A549 (cell line): ENCODE data around the gene ADARB1. TPM values are rescaled to one million over a fixed set of nuclear protein-coding genes. Genes with fewer than 3 reads are reported as not detected.

Experiments
- ATAC-seq, 2 experiments: fragments of 200-7000 bp in 1 of 2; fragments of >200 bp in 1 of 2; cut with Nextera tagmentation in 1 of 2; cut with Tn5 transposase in 1 of 2; 3 replicates each; pipeline versions ENCODE4 v1.8.0 to v1.9.1; 2018 to 2020; ENCODE audit warnings: mild to moderate bottlenecking in 1 of 2, moderate library complexity in 1 of 2
- CTCF ChIA-PET: fragments of 300-600 bp; sonication (Branson Sonifier 250); formaldehyde crosslinking; extraction: SDS; loops from one replicate; lab custom pipeline; 2021; ENCODE audit warnings: antibody characterized with exemption, inconsistent platforms; lab: Yijun Ruan, JAX
- POLR2A ChIA-PET: fragments of 350-600 bp; formaldehyde crosslinking; extraction: SDS; loops from one replicate; lab custom pipeline; 2021; ENCODE audit warnings: antibody characterized with exemption, inconsistent platforms; lab: Yijun Ruan, JAX
- DNase-seq, 2 experiments: peaks; one replicate each; pipeline versions ENCODE4 v3.0.0 to v3.0.0-alpha.2; 2011 to 2016; ENCODE audit warnings: low read depth in 1 of 2, low spot score in 1 of 2
- FAIRE-seq: peaks from 2 replicates; lab custom pipeline; 2011; peaks lifted over from hg19 to GRCh38; lab: Jason Lieb, UNC
- H3K27ac ChIP-seq, 2 experiments: fragments of >200 bp; sonication (Bioruptor Twin); formaldehyde crosslinking; 3 replicates each; pipeline ENCODE4 v1.5.1; 2016 to 2017
- H3K4me1 ChIP-seq: fragments of >200 bp; sonication (Bioruptor Twin); formaldehyde crosslinking; 3 replicates; pipeline ENCODE4 v1.6.1; 2016
- H3K4me2 ChIP-seq: fragments of >200 bp; sonication (Bioruptor Twin); formaldehyde crosslinking; 3 replicates; pipeline ENCODE4 v1.6.1; 2016
- H3K4me3 ChIP-seq: fragments of >200 bp; sonication (Bioruptor Twin); formaldehyde crosslinking; 3 replicates; pipeline ENCODE4 v1.5.1; 2016
- H3K9me3 ChIP-seq: fragments of >200 bp; sonication (Bioruptor Twin); formaldehyde crosslinking; 3 replicates; pipeline ENCODE4 v1.6.1; 2016
- BHLHE40 ChIP-seq: IDR thresholded peaks from 2 replicates; pipeline ENCODE4 v1.6.1; 2012; ENCODE audit warnings: low read depth, low read length, inconsistent platforms
- CBX8 ChIP-seq: fragments of 200-600 bp; sonication (generic); IDR thresholded peaks from 2 replicates; pipeline ENCODE4 v1.6.1; 2016
- EHF ChIP-seq: fragments of 250-450 bp; sonication (Bioruptor Pico); IDR thresholded peaks from 2 replicates; pipeline ENCODE4 v1.5.0; 2020; ENCODE audit warnings: mild to moderate bottlenecking
- EHMT2 ChIP-seq: fragments of 200-600 bp; sonication (generic); IDR thresholded peaks from 2 replicates; pipeline ENCODE4 v1.6.1; 2016; ENCODE audit warnings: antibody characterized with exemption, low read depth, mild to moderate bottlenecking, moderate library complexity
- FOXS1 ChIP-seq: fragments of 250-450 bp; sonication (Bioruptor Pico); IDR thresholded peaks from 2 replicates; pipeline ENCODE4 v1.5.0; 2020; ENCODE audit warnings: mild to moderate bottlenecking, moderate library complexity
- HDAC2 ChIP-seq: fragments of 200-600 bp; sonication (generic); IDR thresholded peaks from 2 replicates; pipeline ENCODE4 v1.6.1; 2016
- HOXB13 ChIP-seq: fragments of 250-450 bp; sonication (Bioruptor Pico); IDR thresholded peaks from 2 replicates; pipeline ENCODE4 v1.5.0; 2020; ENCODE audit warnings: low read depth, mild to moderate bottlenecking, moderate library complexity
- HOXB5 ChIP-seq: fragments of 250-450 bp; sonication (Bioruptor Pico); IDR thresholded peaks from 2 replicates; pipeline ENCODE4 v1.5.0; 2020; ENCODE audit warnings: mild to moderate bottlenecking, moderate library complexity
- JUN ChIP-seq, 2 experiments: fragments of >200 bp; sonication (Bioruptor Twin); formaldehyde crosslinking; IDR thresholded peaks; 2 replicates in 1 of 2; 3 replicates in 1 of 2; pipeline ENCODE4 v1.6.1; 2016 to 2017
- JUNB ChIP-seq: fragments of >200 bp; sonication (Bioruptor Twin); formaldehyde crosslinking; IDR thresholded peaks from 2 replicates; pipeline ENCODE4 v1.6.1; 2016
- KDM5A ChIP-seq: fragments of 200-600 bp; sonication (generic); IDR thresholded peaks from 2 replicates; pipeline ENCODE4 v1.6.1; 2016; ENCODE audit warnings: antibody characterized with exemption, mild to moderate bottlenecking
- MAFK ChIP-seq: fragments of 450-650 bp; IDR thresholded peaks from 2 replicates; pipeline ENCODE4 v1.6.1; 2014; ENCODE audit not compliant: partially characterized antibody
- MAZ ChIP-seq: fragments of 150-350 bp; IDR thresholded peaks from 2 replicates; pipeline ENCODE4 v1.6.1; 2014; ENCODE audit warnings: antibody characterized with exemption, low read depth, low read length, borderline replicate concordance
- NR3C1 ChIP-seq: fragments of >200 bp; sonication (Bioruptor Twin); formaldehyde crosslinking; IDR thresholded peaks from 3 replicates; pipeline ENCODE4 v1.6.1; 2017
- POLR2AphosphoS2 ChIP-seq: conservative IDR thresholded peaks from 2 replicates; pipeline ENCODE4 v1.6.1; 2012; ENCODE audit warnings: low read length, improper control_type of control experiment, inconsistent platforms
- RAD21 ChIP-seq, 2 experiments: fragments of >200 bp in 1 of 2; sonication (Bioruptor Twin) in 1 of 2; formaldehyde crosslinking in 1 of 2; IDR thresholded peaks in 1 of 2; conservative IDR thresholded peaks in 1 of 2; 2 replicates in 1 of 2; 3 replicates in 1 of 2; pipeline ENCODE4 v1.6.1; 2012 to 2018; ENCODE audit warnings: inconsistent platforms in 1 of 2
- RCOR1 ChIP-seq: fragments of 150-350 bp; IDR thresholded peaks from 2 replicates; pipeline ENCODE4 v1.6.1; 2014; ENCODE audit warnings: antibody characterized with exemption, low read length, low read depth
- RFX5 ChIP-seq: fragments of 450-650 bp; IDR thresholded peaks from 2 replicates; pipeline ENCODE4 v1.7.1; 2014; ENCODE audit warnings: antibody characterized with exemption, mild to moderate bottlenecking, moderate library complexity
- RNF2 ChIP-seq: fragments of 200-600 bp; sonication (generic); IDR thresholded peaks from 2 replicates; pipeline ENCODE4 v1.6.1; 2016; ENCODE audit warnings: low read depth, mild to moderate bottlenecking, antibody characterized with exemption, moderate library complexity, borderline replicate concordance
- ZNF302 ChIP-seq: fragments of 250-450 bp; sonication (Bioruptor Pico); IDR thresholded peaks from 2 replicates; pipeline ENCODE4 v1.9.0; 2021; ENCODE audit warnings: inconsistent platforms, mild to moderate bottlenecking, moderate library complexity
- ZSCAN20 ChIP-seq: fragments of 250-450 bp; sonication (Bioruptor Pico); IDR thresholded peaks from 2 replicates; pipeline ENCODE4 v1.8.0; 2022; ENCODE audit warnings: mild to moderate bottlenecking, moderate library complexity
- WGBS: methylation state at CpG from one replicate; pipeline ENCODE4 v1.1.6; 2017; ENCODE audit errors: missing lambda C conversion rate; 5-methylcytosine and 5-hydroxymethylcytosine counted together
- polyA plus RNA-seq, 4 experiments: library from polyadenylated mRNA; depleted of rRNA in 3 of 4; stranded (reverse); fragments of >200 nt; fragmentation: RNase III in 1 of 4; extraction: RNeasy Plus Mini Kit Qiagen cat#74134 plus additional on column Dnase treatment in 1 of 4; gene quantifications; 2 replicates in 3 of 4; 3 replicates in 1 of 4; pipeline ENCODE4 v1.2.3, GENCODE V29; 2011 to 2017
- TF ChIP-seq, protein P1 (sequence below): fragments of 450-650 bp; IDR thresholded peaks from 2 replicates; pipeline ENCODE4 v1.6.1; 2014; ENCODE audit warnings: antibody characterized with exemption
- TF ChIP-seq, protein P2 (sequence below): fragments of 250-450 bp; sonication (Bioruptor Pico); IDR thresholded peaks from 2 replicates; pipeline ENCODE4 v1.5.0; 2021; ENCODE audit warnings: mild to moderate bottlenecking, moderate library complexity, borderline replicate concordance
- TF ChIP-seq, protein P3 (sequence below): fragments of >200 bp; sonication (Bioruptor Twin); formaldehyde crosslinking; IDR thresholded peaks from 3 replicates; pipeline ENCODE4 v1.6.1; 2016
- TF ChIP-seq, protein P4 (sequence below): IDR thresholded peaks from 2 replicates; pipeline ENCODE4 v1.6.1; 2012; ENCODE audit warnings: low read depth, borderline replicate concordance
- TF ChIP-seq, protein P5 (sequence below): fragments of 250-450 bp; sonication (Bioruptor Pico); IDR thresholded peaks from 2 replicates; pipeline ENCODE4 v1.5.0; 2020; ENCODE audit warnings: low read depth, mild to moderate bottlenecking, moderate library complexity
- TF ChIP-seq, protein P6 (sequence below): fragments of 150-350 bp; IDR thresholded peaks from 2 replicates; pipeline ENCODE4 v1.6.1; 2014; ENCODE audit warnings: low read depth, mild to moderate bottlenecking, low read length

ADARB1 gene
- polyA plus RNA-seq, 2 of the 4 experiments (the other 2 are of a cell fraction): 3.2 to 5.7 TPM

DNA sequence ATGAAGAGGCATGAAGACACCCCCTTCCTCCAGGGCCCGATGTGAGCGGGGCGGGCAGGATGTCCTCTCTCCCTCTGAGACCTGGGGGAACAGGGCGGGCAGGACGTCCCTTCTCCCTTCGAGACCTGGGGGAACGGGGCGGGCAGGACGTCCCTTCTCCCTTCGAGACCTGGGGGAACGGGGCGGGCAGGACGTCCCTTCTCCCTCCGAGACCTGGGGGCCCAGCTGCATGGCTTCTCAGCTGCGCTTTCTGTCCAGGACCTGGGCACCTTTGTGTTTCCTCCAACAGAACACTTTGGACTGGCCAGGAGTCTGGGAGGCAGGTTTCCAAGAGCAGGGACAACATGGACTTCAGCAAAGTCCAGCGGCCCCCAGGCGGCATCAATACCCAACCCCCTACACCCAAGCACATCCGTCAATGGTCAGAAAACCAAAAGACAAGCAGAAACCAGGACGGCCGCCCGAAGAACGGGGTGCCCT, 30.8 kb upstream of the ADARB1 start (continued):
- TF ChIP-seq KDM5A: no peak
- TF ChIP-seq HOXB5: no peak
- TF ChIP-seq RAD21 (conservative IDR thresholded peaks at IDR 0.05 in 1 of 2, IDR thresholded peaks at IDR 0.05 in 1 of 2): no peak
- TF ChIP-seq RFX5: no peak
- TF ChIP-seq, protein P1, sequence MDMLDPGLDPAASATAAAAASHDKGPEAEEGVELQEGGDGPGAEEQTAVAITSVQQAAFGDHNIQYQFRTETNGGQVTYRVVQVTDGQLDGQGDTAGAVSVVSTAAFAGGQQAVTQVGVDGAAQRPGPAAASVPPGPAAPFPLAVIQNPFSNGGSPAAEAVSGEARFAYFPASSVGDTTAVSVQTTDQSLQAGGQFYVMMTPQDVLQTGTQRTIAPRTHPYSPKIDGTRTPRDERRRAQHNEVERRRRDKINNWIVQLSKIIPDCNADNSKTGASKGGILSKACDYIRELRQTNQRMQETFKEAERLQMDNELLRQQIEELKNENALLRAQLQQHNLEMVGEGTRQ: no peak
- no peak for TF ChIP-seq JUNB
- TF ChIP-seq EHF (CRISPR knock-in tag): no peak
- TF ChIP-seq ZNF302 (CRISPR knock-in tag): no peak
- TF ChIP-seq HOXB13 (CRISPR knock-in tag): no peak
- no peak for TF ChIP-seq RNF2

DNA sequence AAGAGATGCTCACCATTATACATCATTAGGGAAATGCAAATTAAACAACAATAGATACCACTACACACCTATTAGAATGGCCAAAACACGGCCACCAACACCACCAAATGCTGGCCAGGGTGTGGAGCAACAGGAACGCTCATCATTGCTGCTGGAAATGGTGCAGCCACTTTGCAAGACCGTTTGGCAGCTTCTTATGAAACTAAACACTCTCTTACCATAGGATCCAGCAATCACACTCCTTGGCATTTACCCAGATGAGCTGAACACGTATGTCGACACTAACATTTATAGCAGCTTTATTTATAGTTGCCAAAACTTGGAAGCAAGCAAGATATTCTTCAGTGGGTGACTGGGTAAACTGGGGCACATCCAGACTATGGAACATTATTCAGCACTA, 28.9 kb upstream of the ADARB1 start:
- FAIRE-seq: no peak
- ChIA-PET CTCF (interaction anchor here (0.7 to 2.5 kb wide), 2 partner anchors 9 to 93 kb away, joined by 4 to 6 read pairs; no protein-coding TSS in a partner anchor), POLR2A (no interaction called here)
- TF ChIP-seq FOXS1 (no peak), EHMT2 (no peak), RAD21 (conservative IDR thresholded peaks at IDR 0.05 in 1 of 2, IDR thresholded peaks at IDR 0.05 in 1 of 2) (no peak), NR3C1 (no peak), CBX8 (no peak), MAZ (no peak), EHF (CRISPR knock-in tag) (no peak), ZSCAN20 (CRISPR knock-in tag) (no peak), RCOR1 (no peak), JUN (IDR thresholded peaks at IDR 0.05) (no peak), POLR2AphosphoS2 (no peak)
- TF ChIP-seq, protein P2, sequence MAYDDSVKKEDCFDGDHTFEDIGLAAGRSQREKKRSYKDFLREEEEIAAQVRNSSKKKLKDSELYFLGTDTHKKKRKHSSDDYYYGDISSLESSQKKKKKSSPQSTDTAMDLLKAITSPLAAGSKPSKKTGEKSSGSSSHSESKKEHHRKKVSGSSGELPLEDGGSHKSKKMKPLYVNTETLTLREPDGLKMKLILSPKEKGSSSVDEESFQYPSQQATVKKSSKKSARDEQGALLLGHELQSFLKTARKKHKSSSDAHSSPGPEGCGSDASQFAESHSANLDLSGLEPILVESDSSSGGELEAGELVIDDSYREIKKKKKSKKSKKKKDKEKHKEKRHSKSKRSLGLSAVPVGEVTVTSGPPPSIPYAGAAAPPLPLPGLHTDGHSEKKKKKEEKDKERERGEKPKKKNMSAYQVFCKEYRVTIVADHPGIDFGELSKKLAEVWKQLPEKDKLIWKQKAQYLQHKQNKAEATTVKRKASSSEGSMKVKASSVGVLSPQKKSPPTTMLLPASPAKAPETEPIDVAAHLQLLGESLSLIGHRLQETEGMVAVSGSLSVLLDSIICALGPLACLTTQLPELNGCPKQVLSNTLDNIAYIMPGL (CRISPR knock-in tag): no peak
- TF ChIP-seq, protein P3, sequence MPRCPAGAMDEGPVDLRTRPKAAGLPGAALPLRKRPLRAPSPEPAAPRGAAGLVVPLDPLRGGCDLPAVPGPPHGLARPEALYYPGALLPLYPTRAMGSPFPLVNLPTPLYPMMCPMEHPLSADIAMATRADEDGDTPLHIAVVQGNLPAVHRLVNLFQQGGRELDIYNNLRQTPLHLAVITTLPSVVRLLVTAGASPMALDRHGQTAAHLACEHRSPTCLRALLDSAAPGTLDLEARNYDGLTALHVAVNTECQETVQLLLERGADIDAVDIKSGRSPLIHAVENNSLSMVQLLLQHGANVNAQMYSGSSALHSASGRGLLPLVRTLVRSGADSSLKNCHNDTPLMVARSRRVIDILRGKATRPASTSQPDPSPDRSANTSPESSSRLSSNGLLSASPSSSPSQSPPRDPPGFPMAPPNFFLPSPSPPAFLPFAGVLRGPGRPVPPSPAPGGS: no peak
- Histone ChIP-seq H3K4me1 (0 out of 3 replicates have a peak, but pooled peaks cover 4% of the 10 kb centered on the region), H3K4me2 (no peak overlapping the region), H3K4me3 (no peak overlapping the region), H3K27ac (no peak overlapping the region), H3K9me3 (peaks cover 8% of the 10 kb centered on the region; the same call in 1 of the 3 replicates)
- DNase-seq: no peak
- 35% methylated on average over 5 of the region's 5 CpGs for WGBS
- no peak for ATAC-seq

DNA sequence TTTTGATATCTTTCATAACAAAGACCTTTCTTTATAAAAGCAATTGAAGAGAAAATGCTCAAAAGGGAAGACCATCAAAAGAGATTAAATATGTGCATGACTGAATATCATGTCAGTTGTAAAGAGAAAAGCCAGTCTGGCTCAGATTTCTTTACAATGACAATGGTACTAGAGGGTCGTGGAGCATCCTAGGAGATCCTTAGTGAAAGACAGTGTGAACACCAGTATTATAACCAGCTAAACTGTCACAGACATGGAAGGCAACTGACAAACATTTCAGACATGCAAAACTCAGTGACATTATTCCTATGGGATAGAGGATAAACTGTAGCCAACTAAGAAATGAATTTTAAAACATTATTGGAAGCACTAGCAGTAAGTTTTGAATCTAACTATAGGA, 27.1 kb upstream of the ADARB1 start:
- CTCF ChIA-PET: no interaction called here
- Histone ChIP-seq H3K4me2 (no peak overlapping the region), H3K4me1 (peaks cover 13% of the 10 kb centered on the region; the same call in 2 of the 3 replicates), H3K27ac (no peak overlapping the region), H3K4me3 (no peak overlapping the region), H3K9me3 (peaks cover 8% of the 10 kb centered on the region; the same call in 1 of the 3 replicates)
- 0% methylated on average over 1 of the region's 1 CpG for WGBS
- no peak for DNase-seq
- no peak for ATAC-seq
- POLR2A ChIA-PET: no interaction called here
- FAIRE-seq: no peak
- TF ChIP-seq HOXB13 (CRISPR knock-in tag): no peak
- no peak for TF ChIP-seq KDM5A
- TF ChIP-seq, protein P4, sequence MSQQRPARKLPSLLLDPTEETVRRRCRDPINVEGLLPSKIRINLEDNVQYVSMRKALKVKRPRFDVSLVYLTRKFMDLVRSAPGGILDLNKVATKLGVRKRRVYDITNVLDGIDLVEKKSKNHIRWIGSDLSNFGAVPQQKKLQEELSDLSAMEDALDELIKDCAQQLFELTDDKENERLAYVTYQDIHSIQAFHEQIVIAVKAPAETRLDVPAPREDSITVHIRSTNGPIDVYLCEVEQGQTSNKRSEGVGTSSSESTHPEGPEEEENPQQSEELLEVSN: no peak
- TF ChIP-seq, protein P5, sequence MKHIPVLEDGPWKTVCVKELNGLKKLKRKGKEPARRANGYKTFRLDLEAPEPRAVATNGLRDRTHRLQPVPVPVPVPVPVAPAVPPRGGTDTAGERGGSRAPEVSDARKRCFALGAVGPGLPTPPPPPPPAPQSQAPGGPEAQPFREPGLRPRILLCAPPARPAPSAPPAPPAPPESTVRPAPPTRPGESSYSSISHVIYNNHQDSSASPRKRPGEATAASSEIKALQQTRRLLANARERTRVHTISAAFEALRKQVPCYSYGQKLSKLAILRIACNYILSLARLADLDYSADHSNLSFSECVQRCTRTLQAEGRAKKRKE (CRISPR knock-in tag): no peak
- TF ChIP-seq, protein P6, sequence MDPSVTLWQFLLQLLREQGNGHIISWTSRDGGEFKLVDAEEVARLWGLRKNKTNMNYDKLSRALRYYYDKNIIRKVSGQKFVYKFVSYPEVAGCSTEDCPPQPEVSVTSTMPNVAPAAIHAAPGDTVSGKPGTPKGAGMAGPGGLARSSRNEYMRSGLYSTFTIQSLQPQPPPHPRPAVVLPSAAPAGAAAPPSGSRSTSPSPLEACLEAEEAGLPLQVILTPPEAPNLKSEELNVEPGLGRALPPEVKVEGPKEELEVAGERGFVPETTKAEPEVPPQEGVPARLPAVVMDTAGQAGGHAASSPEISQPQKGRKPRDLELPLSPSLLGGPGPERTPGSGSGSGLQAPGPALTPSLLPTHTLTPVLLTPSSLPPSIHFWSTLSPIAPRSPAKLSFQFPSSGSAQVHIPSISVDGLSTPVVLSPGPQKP: no peak
- no peak for TF ChIP-seq HDAC2
- no peak for TF ChIP-seq BHLHE40
- TF ChIP-seq MAFK: no peak
